CD4-positive, alpha-beta T cell treated with Interleukin-2 at 100 ng/mL for 4 hours (primary cell): ENCODE measurements around the gene ANKRD9.
"Not testable (repeated sequence)": the region's sequence is repeated elsewhere in the genome, so short reads cannot be mapped to it uniquely, and the experiment has no call there.

Experiments used
- DNase-seq: peaks from one replicate; pipeline ENCODE4 v3.0.0-alpha.2; 2020; ENCODE audit warnings: low spot score

ANKRD9 gene

GRCh38 chr14:102509746-102510615 lies at the start of gene ANKRD9:
TSS of gene ANKRD9 (minus strand) at chr14:102509776. CDS start at chr14:102507889, 1,887 bp downstream.
- DNase-seq, result peak; percentile 91

DNA sequence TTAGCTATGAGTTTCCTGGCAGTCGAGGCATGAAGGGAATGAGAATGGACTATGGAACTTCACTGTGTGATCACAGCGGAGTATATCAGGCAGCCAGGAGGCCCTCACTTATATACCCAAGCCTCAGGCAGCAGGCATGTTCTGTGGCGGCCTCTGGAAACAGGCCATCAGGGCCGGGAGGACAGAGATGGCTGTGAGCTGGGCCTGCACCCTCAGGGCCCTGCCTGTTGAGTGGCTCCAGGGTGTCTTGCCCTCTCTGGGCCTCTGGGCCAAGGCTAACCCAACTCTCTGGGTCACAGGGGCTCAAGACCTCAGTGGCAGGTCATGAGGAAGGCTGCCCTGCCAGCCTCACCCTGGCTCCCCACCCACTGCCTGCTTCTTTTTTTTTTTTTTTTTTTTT lies 49.0 kb upstream of the ANKRD9 start:
- DNase-seq, result no peak

GRCh38 chr14:102557434-102558226 lies 48.1 kb upstream of the ANKRD9 start:
- no peak for DNase-seq

- no peak for DNase-seq
Measured at GRCh38 chr14:102556098-102556677, 46.6 kb upstream of the ANKRD9 start.

DNA sequence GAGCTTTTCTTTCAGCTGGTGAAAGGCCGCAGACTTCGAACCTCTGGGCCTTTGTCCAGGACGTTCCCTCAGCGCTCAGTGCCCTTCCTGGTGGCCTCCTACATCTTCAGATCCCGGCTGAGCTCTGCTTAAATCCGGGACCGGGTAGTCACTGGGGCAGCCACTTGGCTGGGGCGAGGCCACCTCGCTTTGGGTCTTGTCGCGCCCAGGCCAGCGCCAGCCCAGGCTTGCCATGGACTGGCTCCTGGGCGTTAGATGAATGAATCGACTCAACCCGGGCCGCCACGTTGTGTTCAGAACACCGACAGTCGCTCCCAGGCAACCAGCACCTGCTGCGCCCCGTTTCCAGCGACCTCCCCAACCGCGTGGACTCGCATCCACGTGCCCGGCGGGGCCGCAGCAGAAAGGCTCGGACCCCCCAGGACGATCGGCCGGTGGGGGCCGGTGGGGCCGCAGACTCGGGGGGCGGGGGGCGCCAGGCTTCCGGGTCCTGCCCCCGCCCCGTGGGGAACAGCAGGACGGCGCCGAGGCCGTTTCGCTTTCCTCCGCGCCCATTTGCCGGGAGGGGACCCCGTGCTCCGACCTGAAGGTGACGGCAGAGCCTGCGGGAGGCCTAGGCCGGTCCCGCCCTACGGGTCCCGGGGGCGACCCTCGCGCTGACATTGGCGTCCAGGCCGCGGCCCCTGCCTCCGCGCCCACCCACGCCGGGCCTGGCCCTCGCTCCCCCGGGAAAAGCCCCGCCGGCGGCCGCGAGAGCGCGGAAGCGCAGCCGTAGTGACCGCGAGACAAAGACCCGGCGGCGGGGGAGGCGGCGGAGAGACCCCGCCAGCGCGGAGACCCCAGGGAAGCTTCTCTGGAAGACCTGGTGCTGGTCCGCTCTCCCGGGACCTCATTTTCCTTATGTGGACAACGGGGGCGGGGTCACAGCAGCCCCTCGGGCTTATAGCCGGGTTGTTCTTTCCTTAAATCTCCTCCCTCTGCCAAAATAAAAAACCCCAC lies 45.5 kb upstream of the ANKRD9 start:
- peak; percentile 49 for DNase-seq

DNA sequence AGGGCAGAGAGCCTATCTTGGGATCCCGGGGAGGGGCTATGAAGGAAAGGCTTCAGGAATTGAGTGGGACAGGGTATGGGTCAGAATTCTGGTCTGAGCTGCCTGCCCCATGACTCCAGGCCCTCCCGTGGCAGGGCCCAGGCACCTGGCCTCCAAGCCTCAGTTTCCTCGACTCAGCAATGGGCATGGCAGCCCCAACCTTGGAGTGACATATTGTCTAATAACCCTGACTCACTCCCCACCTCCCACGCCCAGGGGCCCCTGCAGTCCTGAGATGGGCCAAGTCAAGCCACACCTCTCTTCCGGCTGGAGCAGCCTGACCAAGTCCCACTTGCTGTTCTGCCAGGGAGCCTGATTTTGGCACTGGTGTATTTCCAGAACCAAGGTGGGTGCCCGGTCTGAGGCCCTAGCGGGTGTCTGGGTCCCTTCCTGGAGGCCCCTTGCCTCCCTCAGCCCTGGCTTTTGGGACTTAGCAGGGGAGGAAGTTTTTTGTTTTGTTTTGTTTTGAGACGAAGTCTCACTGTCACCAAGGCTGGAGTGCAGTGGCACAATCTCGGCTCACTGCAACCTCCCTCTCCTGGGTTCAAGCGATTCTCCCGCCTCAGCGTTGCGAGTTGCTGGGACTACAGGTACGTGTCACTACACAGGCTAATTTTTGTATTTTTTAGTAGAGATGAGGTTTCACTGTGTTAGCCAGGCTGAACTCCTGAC lies 42.6 kb upstream of the ANKRD9 start:
- DNase-seq, result no peak

DNA sequence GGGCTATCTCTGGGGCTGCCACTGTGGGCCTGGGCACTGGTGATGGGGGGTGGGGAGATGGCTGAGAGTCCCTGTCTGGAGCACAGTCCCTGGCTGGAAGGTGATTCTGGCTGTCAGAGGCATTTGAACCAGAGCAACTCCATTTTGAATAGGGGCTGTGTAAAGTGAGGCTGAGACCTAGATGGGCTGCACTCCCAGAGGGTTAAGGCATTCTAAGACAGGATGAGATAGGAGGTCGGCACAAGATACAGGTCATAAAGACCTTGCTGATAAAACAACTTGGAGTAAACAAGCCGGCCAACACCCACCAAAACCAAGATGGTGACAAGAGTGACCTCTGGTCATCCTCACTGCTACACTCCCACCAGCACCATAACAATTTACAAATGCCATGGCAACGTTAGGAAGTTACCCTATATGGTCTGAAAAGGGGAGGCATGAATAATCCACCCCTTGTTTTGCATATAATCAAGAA lies 41.4 kb upstream of the ANKRD9 start:
- not testable (repeated sequence) for DNase-seq

GRCh38 chr14:102548616-102549240 lies 39.2 kb upstream of the ANKRD9 start:
- no peak for DNase-seq

DNA sequence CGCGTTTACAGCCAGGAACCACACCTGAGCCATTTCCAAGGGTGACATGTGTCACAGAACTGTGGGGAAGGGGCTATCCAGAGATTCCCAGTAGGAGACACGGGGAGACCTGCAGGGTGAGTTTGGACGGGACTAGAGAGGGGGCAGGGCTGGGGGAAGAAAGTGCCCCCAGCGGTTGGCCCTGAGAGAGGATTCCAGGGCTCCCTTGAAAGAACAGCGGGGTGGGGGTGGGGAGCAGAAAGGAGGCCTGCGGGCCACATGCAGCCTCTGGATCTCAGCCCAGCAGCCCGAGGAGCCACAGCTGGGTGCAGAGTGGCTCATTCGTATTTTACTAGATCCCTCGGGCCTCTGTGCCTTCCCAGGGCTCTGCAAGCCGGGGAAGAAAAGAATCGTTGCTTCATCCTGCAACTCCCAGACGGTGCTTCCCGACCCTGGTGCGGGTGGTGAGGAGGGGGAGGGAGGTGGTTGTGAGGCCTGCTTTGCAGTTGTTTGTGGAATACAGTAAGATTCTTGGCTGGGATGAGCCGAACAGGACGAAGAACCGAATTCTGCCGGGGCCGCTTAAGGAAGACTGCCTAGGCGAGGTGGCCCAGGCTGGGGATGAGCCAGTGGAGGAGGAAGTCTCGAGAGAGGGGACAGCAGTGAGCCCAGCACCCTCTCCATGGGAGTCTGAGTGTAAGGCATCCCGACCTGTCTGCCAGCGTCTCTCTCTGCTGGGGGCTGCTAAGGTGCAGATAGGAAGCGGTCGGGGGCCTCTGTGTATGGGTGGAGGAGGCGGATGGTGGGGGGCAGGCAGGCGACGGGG lies 36.1 kb upstream of the ANKRD9 start:
- DNase-seq, result no peak

- peak; percentile 14 for DNase-seq
Measured at GRCh38 chr14:102544747-102545460, 35.3 kb upstream of the ANKRD9 start.

DNA sequence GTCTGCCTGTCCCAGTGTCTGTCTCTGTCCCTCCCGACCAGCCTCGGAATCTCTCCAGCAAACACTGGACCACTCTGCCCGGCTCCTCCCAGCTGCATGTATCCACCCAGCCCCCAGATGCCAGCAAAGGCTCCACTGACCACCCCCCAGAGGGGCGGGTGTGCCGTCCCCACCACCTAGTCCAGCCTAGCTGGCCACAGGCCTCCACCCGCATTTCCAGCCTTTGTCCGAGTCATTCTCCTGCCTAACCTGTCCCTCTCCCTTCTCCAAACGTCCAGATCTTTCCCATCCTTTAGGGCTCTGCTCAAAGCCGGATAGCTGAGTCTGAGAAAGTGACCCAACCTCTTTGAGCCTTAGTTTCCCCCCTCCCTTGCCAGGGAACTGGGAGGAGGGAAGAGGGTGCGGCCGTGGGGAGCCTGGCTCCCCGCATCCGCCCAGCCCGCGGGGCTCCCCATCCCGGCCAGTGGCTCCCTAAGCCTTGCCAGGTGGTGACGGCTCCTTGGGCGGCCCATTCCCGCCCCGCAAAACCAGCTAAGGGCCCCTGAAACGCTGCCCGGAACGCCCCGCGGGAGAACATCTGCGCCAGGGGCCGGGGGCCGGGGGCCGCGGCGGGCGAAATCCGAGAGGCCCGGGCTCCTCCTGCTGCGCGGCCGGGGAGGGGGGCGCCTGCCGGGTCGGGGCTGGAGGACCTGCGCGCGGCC lies 34.6 kb upstream of the ANKRD9 start:
- no peak for DNase-seq

- DNase-seq, result no peak
Measured at GRCh38 chr14:102541771-102542170, 32.2 kb upstream of the ANKRD9 start.

DNA sequence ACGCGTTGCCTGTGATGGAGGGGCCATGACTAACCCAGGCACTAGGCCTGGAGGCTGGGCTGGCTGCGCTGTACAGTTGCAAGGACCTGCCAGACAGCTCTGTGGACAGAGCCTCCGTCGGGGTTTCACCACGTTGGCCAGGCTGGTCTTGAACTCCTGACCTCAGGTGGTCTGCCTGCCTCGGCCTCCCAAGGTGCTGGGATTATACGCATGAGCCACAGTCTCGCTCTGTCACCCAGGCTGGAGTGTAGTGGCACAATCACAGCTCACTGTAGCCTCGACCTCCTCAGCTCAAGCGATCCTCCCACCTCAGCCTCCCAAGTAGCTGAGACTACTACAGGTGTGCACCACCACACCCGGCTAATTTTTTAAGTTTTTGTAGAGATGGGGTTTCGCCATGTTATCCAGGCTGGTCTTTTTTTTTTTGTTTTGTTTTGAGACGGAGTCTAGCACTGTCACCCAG lies 31.5 kb upstream of the ANKRD9 start:
- not testable (repeated sequence) for DNase-seq

DNA sequence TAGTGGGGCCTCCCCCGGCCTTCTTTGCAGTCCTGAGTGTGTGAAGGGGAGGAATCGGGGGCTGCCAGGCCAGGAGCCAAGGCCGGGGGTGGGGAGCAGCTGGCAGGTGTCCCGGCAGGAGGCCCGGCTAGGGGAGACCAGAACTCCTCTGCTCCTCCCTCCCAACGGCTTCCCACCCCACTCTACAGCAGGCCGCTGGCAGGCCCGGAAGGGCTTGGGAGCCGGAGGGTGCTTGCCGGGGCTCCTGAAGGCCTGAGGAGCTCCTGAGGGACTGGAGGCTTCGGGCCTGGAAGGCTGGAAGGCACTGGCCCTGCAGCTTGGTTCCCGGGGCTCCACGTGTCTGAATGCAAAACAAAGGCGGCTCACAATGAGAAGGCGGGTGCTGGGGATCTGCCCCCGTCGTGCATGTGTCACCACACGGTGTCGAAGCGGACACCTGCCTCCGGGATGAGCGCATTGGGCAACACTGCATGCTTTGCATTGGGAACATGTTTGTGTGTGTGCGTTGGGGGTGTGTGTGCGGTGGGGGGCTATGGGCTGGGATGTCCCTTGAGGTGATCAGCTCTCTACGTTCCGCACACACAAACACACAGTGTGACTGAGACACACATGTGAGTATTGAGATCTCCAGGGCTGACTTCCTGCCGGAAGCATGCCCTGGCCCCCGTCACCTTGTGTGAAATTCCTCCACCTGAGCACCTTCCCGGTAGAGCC lies 30.9 kb upstream of the ANKRD9 start:
- no peak for DNase-seq

- no peak for DNase-seq
Measured at GRCh38 chr14:102539544-102540314, 30.2 kb upstream of the ANKRD9 start.
